AG04449 (cell line): ENCODE results near the gene CACNA2D3.

ENCODE experiments used
- CTCF ChIA-PET: fragments of 350-600 bp; formaldehyde crosslinking; extraction: SDS; loops from one replicate; lab custom pipeline; 2021; ENCODE audit warnings: antibody characterized with exemption; lab: Yijun Ruan, JAX
- POLR2A ChIA-PET: fragments of 400-600, 350-600 bp; formaldehyde crosslinking; extraction: SDS; loops from one replicate; lab custom pipeline; 2020; ENCODE audit warnings: antibody characterized with exemption, inconsistent platforms; lab: Yijun Ruan, JAX
- DNase-seq: peaks from one replicate; pipeline ENCODE4 v3.0.0-alpha.2; 2010; ENCODE audit warnings: low read depth, low spot score
- H3K4me3 ChIP-seq: 2 replicates; pipeline ENCODE4 v1.5.1; 2011; ENCODE audit warnings: low read depth, mild to moderate bottlenecking, control low read depth, low read length
- CTCF ChIP-seq: IDR thresholded peaks from one replicate; pipeline ENCODE4 v1.5.1; 2011; ENCODE audit warnings: mild to moderate bottlenecking, moderate library complexity, low read length, control low read depth, inconsistent platforms; ENCODE audit not compliant: insufficient read depth; ENCODE audit errors: missing control alignments

The CACNA2D3 gene

GRCh38 chr3:54309601-54310000 lies 187.2 kb downstream of the CACNA2D3 start:
- no peak for DNase-seq
- ChIA-PET CTCF (no interaction called here), POLR2A (no interaction called here)
- H3K4me3 ChIP-seq, result no peak overlapping the region
- TF ChIP-seq CTCF, result no peak

DNA sequence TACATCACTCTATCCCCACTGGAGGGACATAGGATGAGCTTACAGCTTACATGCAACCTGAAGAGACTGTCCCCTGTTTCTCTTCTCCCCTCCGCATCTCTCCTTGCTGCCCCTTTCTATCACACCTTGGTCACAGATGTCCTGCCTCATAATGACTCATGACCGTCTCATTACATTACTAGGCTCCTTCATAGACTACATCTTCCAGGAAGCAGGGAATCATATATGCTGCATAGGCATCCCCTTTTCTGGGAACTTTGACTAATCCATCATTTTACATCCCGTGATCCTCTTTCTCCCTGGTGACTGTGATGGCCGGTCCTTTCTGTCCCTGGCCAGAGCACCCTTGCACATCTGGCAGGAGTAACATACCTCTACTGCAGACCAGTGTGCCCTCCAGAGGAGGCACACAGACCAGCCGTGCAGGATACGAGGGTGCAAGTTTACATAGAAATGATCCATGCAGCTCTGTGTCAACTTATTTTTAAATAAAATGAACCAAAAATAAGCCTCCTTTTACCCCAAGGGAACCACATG lies 188.9 kb downstream of the CACNA2D3 start:
- ChIA-PET POLR2A (no interaction called here), CTCF (no interaction called here)
- DNase-seq, result no peak
- H3K4me3 ChIP-seq, result no peak overlapping the region
- no peak for TF ChIP-seq CTCF

DNA sequence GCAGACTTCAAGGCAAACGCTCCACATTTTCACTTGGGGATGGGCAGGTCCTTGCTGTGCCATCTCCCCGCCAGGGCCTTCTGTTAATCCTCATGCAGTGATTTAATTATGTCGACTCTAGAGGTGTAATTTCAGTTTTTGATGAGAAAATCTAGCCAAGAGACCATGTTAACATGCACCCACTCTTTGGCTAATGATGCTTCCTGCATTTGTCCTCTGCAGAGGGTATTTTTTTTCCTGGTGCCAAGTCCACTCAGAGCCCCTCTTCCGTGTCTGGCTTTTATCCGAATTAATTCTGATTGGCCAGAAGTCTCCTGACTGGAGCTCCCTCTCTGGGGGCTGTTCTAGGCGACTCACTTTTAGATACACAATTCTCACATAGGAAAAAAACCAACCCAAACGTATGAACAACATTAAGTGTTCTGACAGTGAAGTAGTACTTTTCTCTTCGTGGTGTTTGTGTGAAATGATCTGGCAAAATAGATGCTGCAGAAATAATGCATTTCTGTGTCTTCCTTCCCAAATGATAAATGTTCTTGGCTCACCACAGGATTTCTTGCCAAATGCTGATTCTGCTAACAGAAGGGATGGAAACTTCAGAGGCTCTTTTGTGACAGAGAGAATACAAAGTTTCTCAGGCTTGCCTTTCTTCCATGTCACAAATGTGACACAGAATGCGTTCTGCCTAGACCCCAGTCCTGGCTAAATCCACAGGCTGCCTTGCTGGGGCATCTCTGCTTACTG lies 190.0 kb downstream of the CACNA2D3 start:
- CTCF ChIA-PET, result no interaction called here
- TF ChIP-seq CTCF, result no peak
- no peak overlapping the region for H3K4me3 ChIP-seq
- DNase-seq, result no peak
- POLR2A ChIA-PET, result no interaction called here

DNA sequence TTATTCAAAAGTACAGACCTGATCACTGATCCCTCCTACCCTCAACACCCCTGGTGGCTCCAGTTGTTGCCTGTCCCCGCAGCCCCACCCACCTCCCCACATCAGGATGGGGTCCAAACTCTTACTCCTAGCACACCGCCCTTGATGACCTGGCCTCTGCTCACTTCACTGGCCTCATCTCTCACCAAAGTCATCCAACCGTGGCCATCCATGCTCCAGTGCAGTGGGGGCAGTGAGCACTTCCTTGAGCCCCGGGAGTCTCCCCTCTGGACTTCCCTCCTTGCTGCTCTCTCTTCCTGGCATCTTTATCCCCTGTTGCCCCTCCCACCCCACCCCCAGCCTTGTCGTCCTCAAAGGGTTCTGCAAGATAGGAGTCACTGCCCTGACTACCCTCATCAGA lies 191.1 kb downstream of the CACNA2D3 start:
- POLR2A ChIA-PET, result no interaction called here
- DNase-seq, result no peak
- TF ChIP-seq CTCF, result no peak
- H3K4me3 ChIP-seq, result no peak overlapping the region
- CTCF ChIA-PET, result no interaction called here

DNA sequence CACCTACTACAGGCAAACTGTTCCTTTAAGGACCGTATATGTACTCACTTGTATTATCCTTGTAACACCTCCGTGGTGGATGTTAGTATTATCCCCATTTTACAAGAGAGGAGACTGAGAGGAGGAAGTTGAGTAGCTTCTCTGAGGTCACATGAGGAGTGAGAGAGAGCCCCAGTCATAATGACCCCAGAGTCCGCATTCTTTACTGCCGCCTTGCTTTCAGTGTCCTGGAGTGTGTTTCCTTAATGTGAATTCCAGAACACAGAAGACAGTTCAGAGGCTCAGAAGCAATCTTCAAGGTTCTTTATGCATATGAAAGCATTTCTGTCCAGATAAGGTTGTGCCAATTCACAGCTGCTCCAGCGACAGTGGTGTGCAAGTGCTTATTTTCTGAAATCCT lies 199.2 kb downstream of the CACNA2D3 start:
- ChIA-PET POLR2A (no interaction called here), CTCF (no interaction called here)
- no peak for TF ChIP-seq CTCF
- no peak overlapping the region for H3K4me3 ChIP-seq
- no peak for DNase-seq

DNA sequence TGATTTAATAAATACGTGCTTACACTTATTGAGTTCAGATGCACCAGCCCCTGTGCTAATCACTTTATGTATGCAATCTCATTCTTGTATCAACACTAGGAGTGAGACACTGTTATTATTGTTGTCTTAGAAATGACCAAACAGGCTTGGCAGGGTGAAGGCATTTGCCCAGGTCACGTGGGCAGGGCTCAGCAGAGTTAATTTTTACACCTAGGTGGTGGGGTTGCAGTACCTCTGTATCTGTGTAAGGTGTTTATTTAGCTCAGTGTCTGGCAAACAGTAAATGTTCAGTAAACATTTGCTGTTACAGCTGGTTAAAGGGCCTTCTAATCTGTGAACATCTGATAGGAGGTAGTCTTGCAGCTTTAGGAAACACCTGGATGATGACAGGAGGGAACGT lies 200.0 kb downstream of the CACNA2D3 start:
- TF ChIP-seq CTCF, result no peak
- no peak for DNase-seq
- POLR2A ChIA-PET, result no interaction called here
- CTCF ChIA-PET, result no interaction called here
- no peak overlapping the region for H3K4me3 ChIP-seq
